Ishikawa (cell line): ENCODE measurements around the gene EPHB1.

Source experiments
- CEBPB ChIP-seq: IDR thresholded peaks from 2 replicates; pipeline ENCODE4 v1.6.1; 2012
- CREB1 ChIP-seq: IDR thresholded peaks from 2 replicates; pipeline ENCODE4 v1.6.1; 2012; ENCODE audit warnings: low read depth
- EGR1 ChIP-seq: IDR thresholded peaks from 2 replicates; pipeline ENCODE4 v1.6.1; 2012
- EP300 ChIP-seq: IDR thresholded peaks from 2 replicates; pipeline ENCODE4 v1.6.1; 2012; ENCODE audit warnings: borderline replicate concordance
- FOXM1 ChIP-seq: IDR thresholded peaks from 2 replicates; pipeline ENCODE4 v1.6.1; 2012; ENCODE audit warnings: low read depth, borderline replicate concordance
- NFIC ChIP-seq: IDR thresholded peaks from 2 replicates; pipeline ENCODE4 v1.6.1; 2012
- RAD21 ChIP-seq: IDR thresholded peaks from 2 replicates; pipeline ENCODE4 v1.6.1; 2012; ENCODE audit warnings: low read depth
- TAF1 ChIP-seq: IDR thresholded peaks from 2 replicates; pipeline ENCODE4 v1.6.1; 2012; ENCODE audit warnings: low read depth, mild to moderate bottlenecking
- TCF12 ChIP-seq: IDR thresholded peaks from 2 replicates; pipeline ENCODE4 v1.6.1; 2012; ENCODE audit warnings: low read depth
- TEAD4 ChIP-seq: IDR thresholded peaks from 2 replicates; pipeline ENCODE4 v1.6.1; 2012
- YY1 ChIP-seq: IDR thresholded peaks from 2 replicates; pipeline ENCODE4 v1.6.1; 2012; ENCODE audit warnings: low read depth
- ZBTB7A ChIP-seq: IDR thresholded peaks from 2 replicates; pipeline ENCODE4 v1.6.1; 2012; ENCODE audit warnings: low read depth
- TF ChIP-seq, protein P1 (sequence below): IDR thresholded peaks from 2 replicates; pipeline ENCODE4 v1.6.1; 2012; ENCODE audit warnings: low read depth, mild to moderate bottlenecking
- TF ChIP-seq, protein P2 (sequence below): IDR thresholded peaks from 2 replicates; pipeline ENCODE4 v1.6.1; 2012
- TF ChIP-seq, protein P3 (sequence below): IDR thresholded peaks from 2 replicates; pipeline ENCODE4 v1.6.1; 2012

Gene EPHB1

DNA sequence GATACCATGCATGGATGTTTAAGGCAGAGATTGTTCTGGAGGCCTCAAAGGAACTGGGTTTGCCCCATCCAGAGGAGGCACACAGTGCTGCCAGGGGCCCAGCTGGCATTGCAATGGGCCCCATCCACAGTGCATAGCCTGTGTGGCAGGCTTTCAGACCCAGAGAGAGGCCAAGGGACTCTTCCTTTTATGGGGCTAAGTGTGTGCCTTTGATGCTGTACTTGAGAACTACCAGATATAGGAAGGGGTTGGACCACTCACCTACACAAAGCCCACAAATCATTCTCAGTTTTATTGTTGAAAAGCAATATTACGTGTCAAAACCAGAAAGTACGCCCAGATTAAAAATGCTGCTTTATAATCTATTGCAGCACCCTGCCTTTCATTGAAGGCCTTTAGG is 134.9 kb downstream of the EPHB1 start:
- TF ChIP-seq CREB1 (no peak), TAF1 (no peak), EP300 (no peak), YY1 (no peak)
- TF ChIP-seq, protein P1, sequence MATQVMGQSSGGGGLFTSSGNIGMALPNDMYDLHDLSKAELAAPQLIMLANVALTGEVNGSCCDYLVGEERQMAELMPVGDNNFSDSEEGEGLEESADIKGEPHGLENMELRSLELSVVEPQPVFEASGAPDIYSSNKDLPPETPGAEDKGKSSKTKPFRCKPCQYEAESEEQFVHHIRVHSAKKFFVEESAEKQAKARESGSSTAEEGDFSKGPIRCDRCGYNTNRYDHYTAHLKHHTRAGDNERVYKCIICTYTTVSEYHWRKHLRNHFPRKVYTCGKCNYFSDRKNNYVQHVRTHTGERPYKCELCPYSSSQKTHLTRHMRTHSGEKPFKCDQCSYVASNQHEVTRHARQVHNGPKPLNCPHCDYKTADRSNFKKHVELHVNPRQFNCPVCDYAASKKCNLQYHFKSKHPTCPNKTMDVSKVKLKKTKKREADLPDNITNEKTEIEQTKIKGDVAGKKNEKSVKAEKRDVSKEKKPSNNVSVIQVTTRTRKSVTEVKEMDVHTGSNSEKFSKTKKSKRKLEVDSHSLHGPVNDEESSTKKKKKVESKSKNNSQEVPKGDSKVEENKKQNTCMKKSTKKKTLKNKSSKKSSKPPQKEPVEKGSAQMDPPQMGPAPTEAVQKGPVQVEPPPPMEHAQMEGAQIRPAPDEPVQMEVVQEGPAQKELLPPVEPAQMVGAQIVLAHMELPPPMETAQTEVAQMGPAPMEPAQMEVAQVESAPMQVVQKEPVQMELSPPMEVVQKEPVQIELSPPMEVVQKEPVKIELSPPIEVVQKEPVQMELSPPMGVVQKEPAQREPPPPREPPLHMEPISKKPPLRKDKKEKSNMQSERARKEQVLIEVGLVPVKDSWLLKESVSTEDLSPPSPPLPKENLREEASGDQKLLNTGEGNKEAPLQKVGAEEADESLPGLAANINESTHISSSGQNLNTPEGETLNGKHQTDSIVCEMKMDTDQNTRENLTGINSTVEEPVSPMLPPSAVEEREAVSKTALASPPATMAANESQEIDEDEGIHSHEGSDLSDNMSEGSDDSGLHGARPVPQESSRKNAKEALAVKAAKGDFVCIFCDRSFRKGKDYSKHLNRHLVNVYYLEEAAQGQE, result no peak
- TF ChIP-seq, protein P2, sequence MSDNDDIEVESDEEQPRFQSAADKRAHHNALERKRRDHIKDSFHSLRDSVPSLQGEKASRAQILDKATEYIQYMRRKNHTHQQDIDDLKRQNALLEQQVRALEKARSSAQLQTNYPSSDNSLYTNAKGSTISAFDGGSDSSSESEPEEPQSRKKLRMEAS, result no peak
- TF ChIP-seq, protein P3, sequence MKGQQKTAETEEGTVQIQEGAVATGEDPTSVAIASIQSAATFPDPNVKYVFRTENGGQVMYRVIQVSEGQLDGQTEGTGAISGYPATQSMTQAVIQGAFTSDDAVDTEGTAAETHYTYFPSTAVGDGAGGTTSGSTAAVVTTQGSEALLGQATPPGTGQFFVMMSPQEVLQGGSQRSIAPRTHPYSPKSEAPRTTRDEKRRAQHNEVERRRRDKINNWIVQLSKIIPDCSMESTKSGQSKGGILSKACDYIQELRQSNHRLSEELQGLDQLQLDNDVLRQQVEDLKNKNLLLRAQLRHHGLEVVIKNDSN, result no peak

DNA sequence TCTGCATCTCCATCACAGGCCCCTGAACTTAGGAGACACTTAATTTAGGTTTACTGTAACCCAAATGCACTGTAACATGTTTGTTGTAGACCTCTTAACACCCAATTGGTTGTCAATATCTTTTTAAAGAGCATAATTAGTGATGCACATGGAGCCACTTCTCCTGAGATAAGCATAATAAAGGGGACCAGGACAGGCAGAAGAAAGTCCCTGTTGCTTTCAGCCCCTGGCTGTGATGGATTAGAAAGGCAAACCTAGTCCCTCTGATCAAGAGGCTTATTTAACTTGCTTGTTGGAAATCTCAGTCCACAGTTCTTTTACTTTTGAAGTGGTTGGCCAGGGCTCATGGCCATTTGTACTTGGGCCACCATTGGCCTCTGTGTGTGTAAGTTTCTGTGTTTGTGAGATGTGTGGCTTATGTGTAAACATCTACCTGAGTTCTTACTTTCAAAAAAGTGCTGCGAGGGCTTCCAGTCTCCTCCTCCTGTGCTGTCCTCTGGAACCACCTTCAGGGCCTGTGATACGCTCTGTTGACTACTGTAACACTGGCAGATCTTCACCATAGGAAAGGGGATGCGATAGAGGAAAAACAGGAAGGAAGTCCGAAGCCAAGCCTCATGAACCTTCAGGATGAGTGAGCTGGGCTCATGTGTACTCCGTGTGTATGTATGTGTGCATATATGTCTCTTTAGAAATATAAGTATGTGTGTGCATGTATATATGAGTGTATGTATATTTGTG is 136.2 kb downstream of the EPHB1 start:
- TF ChIP-seq RAD21, result no peak
- TF ChIP-seq, protein P3, result no peak

DNA sequence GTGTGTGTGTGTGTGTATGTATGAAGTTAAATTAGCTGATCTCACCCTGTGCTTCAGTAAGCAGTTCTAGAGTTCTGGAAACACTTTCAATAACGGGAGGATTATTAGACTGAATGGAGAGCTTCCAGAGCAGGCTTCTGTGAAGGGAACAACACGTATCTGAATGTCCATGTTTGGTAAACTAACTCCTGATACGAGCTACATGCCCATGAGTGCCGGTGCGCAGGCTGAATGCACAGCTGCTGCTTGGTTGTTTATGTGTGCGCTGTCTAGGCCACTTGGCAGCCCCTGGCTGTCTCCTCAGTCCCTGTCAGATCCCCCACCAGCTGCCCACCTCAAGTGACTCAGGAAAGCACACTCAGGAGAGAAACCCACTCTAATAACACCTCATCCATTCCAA is 137.0 kb downstream of the EPHB1 start:
- TF ChIP-seq YY1 (no peak), NFIC (no peak), RAD21 (no peak), EP300 (no peak), CREB1 (no peak), ZBTB7A (no peak)
- TF ChIP-seq, protein P2, result no peak
- TF ChIP-seq, protein P1, result no peak

DNA sequence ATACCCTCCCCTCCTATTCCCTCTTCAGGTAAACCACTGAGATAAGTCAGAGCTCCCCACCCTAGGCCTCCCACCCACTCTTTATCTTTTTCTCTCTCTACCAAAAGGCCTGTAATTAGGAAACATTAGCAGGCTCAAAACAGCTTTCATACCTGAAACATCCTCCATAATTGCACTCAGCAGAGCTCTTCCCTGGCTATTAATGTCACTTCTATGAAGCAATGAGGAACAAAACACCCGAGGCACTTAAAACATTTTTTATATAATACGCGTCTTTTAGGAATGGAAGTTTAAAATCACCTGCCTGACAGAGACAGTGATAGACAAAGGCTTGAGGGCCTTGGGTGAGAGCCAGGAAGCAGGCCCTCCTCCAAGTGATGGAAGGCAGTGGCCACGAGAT is 138.9 kb downstream of the EPHB1 start:
- TF ChIP-seq ZBTB7A, result no peak
- TF ChIP-seq TAF1, result no peak
- no peak for TF ChIP-seq EP300
- TF ChIP-seq TEAD4, result no peak
- no peak for TF ChIP-seq TCF12
- TF ChIP-seq FOXM1, result no peak
- TF ChIP-seq CEBPB, result no peak
- TF ChIP-seq, protein P2, result no peak
- no peak for TF ChIP-seq EGR1
- TF ChIP-seq, protein P3, result no peak
- TF ChIP-seq, protein P1, result no peak
- no peak for TF ChIP-seq NFIC
- TF ChIP-seq CREB1, result no peak
- no peak for TF ChIP-seq RAD21
- TF ChIP-seq YY1, result no peak
